ENCODE results near the gene CAMKV. TPM values are rescaled to one million over a fixed set of nuclear protein-coding genes. Genes with fewer than 3 reads are reported as not detected.

CAMKV gene
- total RNA-seq, 1 experiment from 2014 or later = 0.58 TPM

DNA sequence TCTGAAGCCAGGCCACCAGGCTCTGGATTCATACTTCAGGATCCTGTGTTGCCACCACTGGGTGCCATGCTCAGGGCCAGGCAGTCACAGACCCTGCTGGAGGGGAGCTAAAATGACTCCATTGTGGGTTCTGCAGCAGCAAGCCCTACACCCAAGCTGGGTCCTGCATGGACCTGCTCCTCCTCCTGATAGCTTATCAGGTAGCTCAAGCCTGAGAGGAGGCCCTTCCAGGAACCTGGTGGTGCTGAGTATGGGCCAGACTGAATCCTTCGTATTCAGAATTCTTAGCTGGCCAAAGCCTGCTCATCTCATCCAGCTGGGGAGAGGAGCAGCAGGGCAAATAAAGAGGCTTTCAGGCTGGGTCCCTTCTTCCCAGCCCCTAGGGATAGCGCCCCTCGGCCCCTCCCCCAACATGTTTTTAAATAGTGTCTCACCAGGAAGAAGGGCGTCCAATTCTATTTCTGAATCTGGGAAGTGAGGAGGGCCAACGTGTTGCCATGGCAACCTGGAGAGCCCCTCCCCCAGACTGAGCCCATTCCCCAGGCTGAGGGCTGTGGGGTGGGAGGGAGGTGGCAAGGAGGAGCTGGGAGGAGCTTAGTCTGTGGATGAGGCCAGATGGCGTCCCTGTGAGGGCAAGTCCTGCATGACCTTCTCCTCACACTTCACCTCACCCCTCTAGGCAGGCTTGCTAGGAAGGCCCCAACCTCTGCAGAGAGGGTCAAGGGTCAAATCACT lies 11.0 kb upstream of the CAMKV start:
- no TSS peak for BruUV-seq (replicated peaks)
- Histone ChIP-seq H3K4me2 (ENCODE audit: low read length) (no peak overlapping the region), H3K36me3 (ENCODE audit: low read depth, low read length) (no peaks in the 10 kb centered on the region), H3K9ac (ENCODE audit: low read length) (no peak overlapping the region), H3K9me3 (ENCODE audit: low read length) (no peaks in the 10 kb centered on the region), H3K27me3 (ENCODE audit: low read length) (no peaks in the 10 kb centered on the region), H3K9me2 (replicated peaks; ENCODE audit: low read length) (no peaks in the 10 kb centered on the region), H3K4me1 (ENCODE audit: insufficient read depth, low read length) (no peaks in the 10 kb centered on the region), H3K27ac (ENCODE audit: low read length) (no peak overlapping the region), H2AFZ (ENCODE audit: low read length) (no peak overlapping the region), H3F3A (ENCODE audit: low read length, unreplicated experiment) (no peaks in the 10 kb centered on the region), H3K79me2 (ENCODE audit: low read length) (no peaks in the 10 kb centered on the region), H3K4me3 (ENCODE audit: low read length) (no peak overlapping the region), H4K20me1 (ENCODE audit: low read length) (no peaks in the 10 kb centered on the region)
- CTCF ChIA-PET = interaction anchor here (0.9 kb wide), 1 partner anchor 18 kb away, joined by 3 read pairs; no protein-coding TSS in a partner anchor
- intact Hi-C loops (cut with micrococcal nuclease) = no loop called here
- DNase-seq (no peak), ATAC-seq (no peak)
- TF ChIP-seq EZH2 (IDR thresholded peaks at IDR 0.05; ENCODE audit: low read length, unreplicated experiment) (no peak), CTCF (conservative IDR thresholded peaks at IDR 0.05; ENCODE audit: low read depth, low read length) (no peak), EZH2phosphoT487 (IDR thresholded peaks at IDR 0.05; ENCODE audit: borderline replicate concordance, low read length) (no peak)
- POLR2A ChIA-PET (ENCODE audit: unreplicated experiment) = interaction anchor here (0.5 kb wide), 1 partner anchor 35 kb away, joined by 5 read pairs; no protein-coding TSS in a partner anchor

- no peaks in the 10 kb centered on the region for H3F3A ChIP-seq (ENCODE audit: low read length, unreplicated experiment)
- no peak for DNase-seq
- H3K9ac ChIP-seq (ENCODE audit: low read length) = no peak overlapping the region
- no peaks in the 10 kb centered on the region for H4K20me1 ChIP-seq (ENCODE audit: low read length)
- H3K79me2 ChIP-seq (ENCODE audit: low read length) = no peaks in the 10 kb centered on the region
- no peak overlapping the region for H3K4me2 ChIP-seq (ENCODE audit: low read length)
- no TSS peak for BruUV-seq (replicated peaks)
- no peaks in the 10 kb centered on the region for H3K27me3 ChIP-seq (ENCODE audit: low read length)
- ChIA-PET POLR2A (ENCODE audit: unreplicated experiment) (interaction anchor here (0.6 kb wide), 1 partner anchor 39 kb away, joined by 3 read pairs; no protein-coding TSS in a partner anchor), CTCF (interaction anchor here (0.9 kb wide), 1 partner anchor 17 kb away, joined by 3 read pairs; no protein-coding TSS in a partner anchor)
- no peak overlapping the region for H3K27ac ChIP-seq (ENCODE audit: low read length)
- no peaks in the 10 kb centered on the region for H3K9me2 ChIP-seq (replicated peaks; ENCODE audit: low read length)
- no peaks in the 10 kb centered on the region for H3K36me3 ChIP-seq (ENCODE audit: low read depth, low read length)
- intact Hi-C loops (cut with micrococcal nuclease) = no loop called here
- ATAC-seq = no peak
- TF ChIP-seq EZH2 (IDR thresholded peaks at IDR 0.05; ENCODE audit: low read length, unreplicated experiment) (no peak), CTCF (conservative IDR thresholded peaks at IDR 0.05; ENCODE audit: low read depth, low read length) (no peak), EZH2phosphoT487 (IDR thresholded peaks at IDR 0.05; ENCODE audit: borderline replicate concordance, low read length) (no peak)
- H2AFZ ChIP-seq (ENCODE audit: low read length) = no peak overlapping the region
- H3K4me1 ChIP-seq (ENCODE audit: insufficient read depth, low read length) = no peaks in the 10 kb centered on the region
- H3K4me3 ChIP-seq (ENCODE audit: low read length) = no peak overlapping the region
- H3K9me3 ChIP-seq (ENCODE audit: low read length) = no peaks in the 10 kb centered on the region
Measured at GRCh38 chr3:49879721-49880120, 10.0 kb upstream of the CAMKV start.

DNA sequence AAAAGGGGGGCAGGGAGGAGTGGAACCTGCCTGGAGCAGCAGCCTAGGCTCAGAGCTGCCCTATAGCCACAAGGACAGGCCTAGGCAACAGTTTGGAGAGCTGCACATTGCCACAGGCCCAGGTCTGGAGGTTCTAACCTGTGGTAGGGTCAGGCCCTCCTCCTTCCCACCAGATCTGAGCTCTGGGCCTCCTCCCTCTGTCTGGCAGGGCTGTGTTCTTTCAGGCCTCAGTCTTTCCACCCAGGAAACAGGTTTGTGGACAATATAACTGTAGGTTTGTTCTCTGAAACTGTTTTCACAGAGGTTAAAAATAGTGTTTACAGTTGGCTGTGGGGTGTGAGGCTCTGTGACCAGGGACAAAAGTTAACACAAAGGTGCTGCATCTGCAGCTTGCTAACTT lies 9.0 kb upstream of the CAMKV start:
- no peak for DNase-seq
- ATAC-seq = no peak
- no TSS peak for BruUV-seq (replicated peaks)
- Histone ChIP-seq H4K20me1 (ENCODE audit: low read length) (no peaks in the 10 kb centered on the region), H3K4me1 (ENCODE audit: insufficient read depth, low read length) (no peaks in the 10 kb centered on the region), H3F3A (ENCODE audit: low read length, unreplicated experiment) (no peaks in the 10 kb centered on the region), H3K9me3 (ENCODE audit: low read length) (no peaks in the 10 kb centered on the region), H3K4me2 (ENCODE audit: low read length) (no peak overlapping the region), H3K9ac (ENCODE audit: low read length) (no peak overlapping the region), H3K79me2 (ENCODE audit: low read length) (no peaks in the 10 kb centered on the region), H3K27me3 (ENCODE audit: low read length) (no peaks in the 10 kb centered on the region), H3K36me3 (ENCODE audit: low read depth, low read length) (no peaks in the 10 kb centered on the region), H3K9me2 (replicated peaks; ENCODE audit: low read length) (no peaks in the 10 kb centered on the region), H3K27ac (ENCODE audit: low read length) (no peak overlapping the region), H3K4me3 (ENCODE audit: low read length) (no peak overlapping the region), H2AFZ (ENCODE audit: low read length) (no peak overlapping the region)
- POLR2A ChIA-PET (ENCODE audit: unreplicated experiment) = interaction anchor here (0.5 to 0.7 kb wide), 3 partner anchors 146 to 304 kb away, joined by 3 to 7 read pairs (median 6); no protein-coding TSS in a partner anchor
- TF ChIP-seq CTCF (conservative IDR thresholded peaks at IDR 0.05; ENCODE audit: low read depth, low read length) (no peak), EZH2 (IDR thresholded peaks at IDR 0.05; ENCODE audit: low read length, unreplicated experiment) (no peak), EZH2phosphoT487 (IDR thresholded peaks at IDR 0.05; ENCODE audit: borderline replicate concordance, low read length) (no peak)
- CTCF ChIA-PET = interaction anchor here (1.0 kb wide), 1 partner anchor 22 kb away, joined by 3 read pairs; no protein-coding TSS in a partner anchor
- intact Hi-C loops (cut with micrococcal nuclease) = no loop called here

Data from PC-3 (cell line).